MM.1S (cell line): ENCODE data around the gene SEC61G.

Experiments used
- CTCF ChIP-seq: fragments of 300-600 bp; sonication (generic); IDR thresholded peaks from 2 replicates; pipeline ENCODE4 v1.5.1; 2016; ENCODE audit warnings: antibody characterized with exemption, low read length, mixed read lengths
- EZH2 ChIP-seq: fragments of 300-600 bp; sonication (generic); optimal IDR thresholded peaks from 2 replicates; pipeline ENCODE3; 2017; ENCODE audit warnings: low read depth, mild to moderate bottlenecking, antibody characterized with exemption, low read length, mixed read lengths
- EZH2phosphoT487 ChIP-seq: fragments of 300-600 bp; sonication (generic); IDR thresholded peaks from 2 replicates; pipeline ENCODE4 v1.6.1; 2018; ENCODE audit warnings: antibody characterized with exemption, low read length

GRCh38 chr7:54722026-54722425 lies 37.0 kb downstream of the SEC61G start:
- no peak for TF ChIP-seq EZH2
- no peak for TF ChIP-seq CTCF
- no peak for TF ChIP-seq EZH2phosphoT487
